Liver (tissue), 9 donors: ENCODE data around the gene DDI1. TPM values are rescaled to one million over a fixed set of nuclear protein-coding genes. Genes with fewer than 3 reads are reported as not detected.

ENCODE experiments used
- DNase-seq: peaks from one replicate; pipeline ENCODE4 v3.0.0-alpha.2; 2017; ENCODE audit warnings: low spot score
- H3K27ac ChIP-seq, 2 donors: one replicate each; pipeline ENCODE4 v1.7.0; 2013; ENCODE audit warnings: inconsistent platforms in 2 of 2, low read length in 2 of 2, control low read depth in 1 of 2, low read depth in 1 of 2, mild to moderate bottlenecking in 1 of 2
- H3K27me3 ChIP-seq, 4 donors: one replicate each; pipeline versions ENCODE4 v1.6.1 to v1.7.0; 2013; ENCODE audit warnings: low read length in 3 of 4, inconsistent platforms in 1 of 4, mild to moderate bottlenecking in 1 of 4, moderate library complexity in 1 of 4; ENCODE audit not compliant: control insufficient read depth in 4 of 4, insufficient read depth in 4 of 4
- H3K36me3 ChIP-seq, 4 donors: one replicate each; pipeline versions ENCODE4 v1.6.1 to v1.7.0; 2013; ENCODE audit warnings: low read length in 3 of 4, mild to moderate bottlenecking in 3 of 4, low read depth in 1 of 4, moderate library complexity in 1 of 4; ENCODE audit not compliant: control insufficient read depth in 4 of 4, insufficient read depth in 3 of 4
- H3K4me1 ChIP-seq, 4 donors: one replicate each; pipeline versions ENCODE4 v1.6.1 to v1.7.0; 2013; ENCODE audit warnings: low read length in 3 of 4, mild to moderate bottlenecking in 3 of 4, moderate library complexity in 1 of 4; ENCODE audit not compliant: control insufficient read depth in 4 of 4, insufficient read depth in 4 of 4
- H3K4me3 ChIP-seq, 3 donors: one replicate each; pipeline versions ENCODE4 v1.6.1 to v1.7.0; 2013; ENCODE audit warnings: low read length in 3 of 3, control low read depth in 1 of 3, low read depth in 1 of 3, mild to moderate bottlenecking in 1 of 3
- H3K9ac ChIP-seq, 2 donors: one replicate each; pipeline ENCODE4 v1.7.0; 2013; ENCODE audit warnings: low read length in 2 of 2, mild to moderate bottlenecking in 2 of 2, moderate library complexity in 2 of 2, control low read depth in 1 of 2, low read depth in 1 of 2
- H3K9me3 ChIP-seq, 4 donors: one replicate each; pipeline versions ENCODE4 v1.6.1 to v1.7.0; 2013; ENCODE audit warnings: low read length in 3 of 4; ENCODE audit not compliant: control insufficient read depth in 4 of 4
- ATF3 ChIP-seq: IDR thresholded peaks from 2 replicates; pipeline ENCODE4 v1.6.1; 2016; ENCODE audit warnings: antibody characterized with exemption
- CTCF ChIP-seq: fragments of 150-350 bp; IDR thresholded peaks from 2 replicates; pipeline ENCODE4 v1.5.1; 2017; ENCODE audit warnings: improper control_type of control experiment, low read depth, low read length; ENCODE audit not compliant: missing input control
- EGR1 ChIP-seq, 2 donors: IDR thresholded peaks; 2 replicates each; pipeline ENCODE4 v1.6.1; 2016 to 2018; ENCODE audit warnings: antibody characterized with exemption in 2 of 2, low read depth in 2 of 2
- FOXA1 ChIP-seq: IDR thresholded peaks from 2 replicates; pipeline ENCODE4 v1.6.1; 2016; ENCODE audit warnings: antibody characterized with exemption
- FOXA2 ChIP-seq: IDR thresholded peaks from 2 replicates; pipeline ENCODE4 v1.6.1; 2016; ENCODE audit warnings: antibody characterized with exemption
- GABPA ChIP-seq, 2 donors: IDR thresholded peaks in 1 of 2; conservative IDR thresholded peaks in 1 of 2; 2 replicates each; pipeline ENCODE4 v1.6.1; 2016; ENCODE audit warnings: antibody characterized with exemption in 2 of 2, mild to moderate bottlenecking in 1 of 2, moderate library complexity in 1 of 2
- HNF4G ChIP-seq: IDR thresholded peaks from 2 replicates; pipeline ENCODE4 v1.6.1; 2016; ENCODE audit warnings: antibody characterized with exemption
- JUND ChIP-seq, 2 donors: IDR thresholded peaks; 2 replicates each; pipeline ENCODE4 v1.6.1; 2016; ENCODE audit warnings: antibody characterized with exemption in 2 of 2
- NR2F2 ChIP-seq: IDR thresholded peaks from 2 replicates; pipeline ENCODE4 v1.6.1; 2016; ENCODE audit warnings: antibody characterized with exemption
- RAD21 ChIP-seq, 2 donors: IDR thresholded peaks; 2 replicates each; pipeline ENCODE4 v1.6.1; 2016; ENCODE audit warnings: antibody characterized with exemption in 2 of 2, mild to moderate bottlenecking in 2 of 2
- REST ChIP-seq: IDR thresholded peaks from 2 replicates; pipeline ENCODE4 v1.6.1; 2016; ENCODE audit warnings: antibody characterized with exemption, mild to moderate bottlenecking
- RXRA ChIP-seq, 2 donors: IDR thresholded peaks; 2 replicates each; pipeline ENCODE4 v1.6.1; 2017 to 2018; ENCODE audit warnings: antibody characterized with exemption in 2 of 2, mild to moderate bottlenecking in 1 of 2
- SP1 ChIP-seq: IDR thresholded peaks from 2 replicates; pipeline ENCODE4 v1.6.1; 2018; ENCODE audit warnings: antibody characterized with exemption, mild to moderate bottlenecking
- TAF1 ChIP-seq: conservative IDR thresholded peaks from 2 replicates; pipeline ENCODE4 v1.6.1; 2016; ENCODE audit warnings: antibody characterized with exemption, mild to moderate bottlenecking
- YY1 ChIP-seq: IDR thresholded peaks from 2 replicates; pipeline ENCODE4 v1.6.1; 2016; ENCODE audit warnings: antibody characterized with exemption, mild to moderate bottlenecking
- WGBS: extraction: QIAGEN DNeasy Blood & Tissue Kit; methylation state at CpG from one replicate; pipeline ENCODE4 v1.1.7; 2013; 5-methylcytosine and 5-hydroxymethylcytosine counted together
- polyA plus RNA-seq, 2 donors: library from polyadenylated mRNA; stranded (reverse) in 1 of 2; unstranded in 1 of 2; fragments of 200-250 nt in 1 of 2; fragments of >200 nt in 1 of 2; fragmentation: Nextera tagmentation in 1 of 2; extraction: Ambion mirVana in 1 of 2; gene quantifications; one replicate each; pipeline versions ENCODE4 v1.2.1 to v1.2.3, GENCODE V29; 2013 to 2015
- total RNA-seq, 2 donors: library from RNA; depleted of rRNA; stranded (reverse); fragments of >200 nt; gene quantifications; one replicate each; pipeline ENCODE4 v1.2.3, GENCODE V29; 2014
- TF ChIP-seq, protein P1 (sequence below): IDR thresholded peaks from 2 replicates; pipeline ENCODE4 v1.6.1; 2016; ENCODE audit warnings: antibody characterized with exemption
- donor health status: healthy.
- donor health status: healthy.
- donor health status: healthy.
- donor health status: healthy.
- donor health status: healthy.

DDI1 gene
- total and polyA plus RNA-seq, 4 donors, result 0.07 TPM; not detected in 3

- 68% methylated on average over 1 of the region's 1 CpG for WGBS
- H3K9me3 ChIP-seq, result no peaks in the 10 kb centered on the region
- H3K27me3 ChIP-seq, result no peaks in the 10 kb centered on the region
- H3K9ac ChIP-seq, result no peak overlapping the region
- no peaks in the 10 kb centered on the region for H3K36me3 ChIP-seq
- no peaks in the 10 kb centered on the region for H3K4me1 ChIP-seq
- no peak overlapping the region for H3K4me3 ChIP-seq
- no peak overlapping the region for H3K27ac ChIP-seq
- TF ChIP-seq JUND (IDR thresholded peaks at IDR 0.05) (no peak), FOXA2 (no peak), RXRA (IDR thresholded peaks at IDR 0.05) (no peak), GABPA (IDR thresholded peaks at IDR 0.05 in 1 of 2, conservative IDR thresholded peaks at IDR 0.05 in 1 of 2) (no peak), ATF3 (no peak), NR2F2 (no peak), YY1 (no peak), CTCF (no peak), SP1 (no peak)
- no peak for DNase-seq
Measured at GRCh38 chr11:104060820-104061219, 24.4 kb downstream of the DDI1 start.

DNA sequence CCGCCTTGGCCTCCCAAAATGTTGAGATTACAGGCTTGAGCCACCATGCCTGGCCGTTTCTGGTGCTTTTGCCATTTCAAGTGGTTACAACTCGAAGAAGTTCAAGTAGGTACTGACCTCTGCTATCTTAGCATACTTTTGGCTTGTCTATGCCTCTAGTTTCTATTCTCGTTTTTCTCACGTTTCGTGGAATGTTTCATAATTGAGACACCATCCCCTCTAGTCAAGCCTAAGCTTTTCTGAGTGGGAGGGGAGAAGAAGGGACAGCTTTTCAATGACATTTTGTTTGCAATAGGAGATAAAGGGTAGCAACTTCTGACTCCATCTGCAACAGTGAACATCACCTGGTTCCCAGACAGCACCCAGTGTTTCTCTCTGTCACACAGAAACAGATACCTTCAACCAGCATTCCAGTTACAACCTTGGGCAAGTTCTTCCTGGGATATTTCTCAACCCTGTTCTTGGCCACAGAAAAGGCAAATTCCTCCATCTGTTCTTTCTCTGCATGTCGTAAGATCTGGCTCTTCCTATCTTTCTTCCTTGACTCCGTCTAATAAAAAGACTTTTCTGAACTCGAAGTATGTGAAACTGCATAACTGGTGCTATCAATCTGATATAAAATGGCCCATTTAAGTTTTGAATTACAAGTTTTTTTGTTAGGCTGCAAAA is 25.5 kb downstream of the DDI1 start:
- TF ChIP-seq YY1 (no peak), RXRA (IDR thresholded peaks at IDR 0.05) (no peak), FOXA1 (no peak)
- H3K27me3 ChIP-seq, result no peaks in the 10 kb centered on the region
- H3K36me3 ChIP-seq, result no peaks in the 10 kb centered on the region
- no peak overlapping the region for H3K4me3 ChIP-seq
- H3K27ac ChIP-seq, result no peak overlapping the region
- no peak overlapping the region for H3K9ac ChIP-seq
- no peaks in the 10 kb centered on the region for H3K9me3 ChIP-seq
- DNase-seq, result no peak
- H3K4me1 ChIP-seq, result no peaks in the 10 kb centered on the region
- WGBS, result 73% methylated on average over 9 of the region's 9 CpGs

- H3K27me3 ChIP-seq, result no peaks in the 10 kb centered on the region
- TF ChIP-seq TAF1 (no peak), CTCF (no peak), EGR1 (IDR thresholded peaks at IDR 0.05; ENCODE audit: low read depth in 2 of 2) (no peak), JUND (IDR thresholded peaks at IDR 0.05) (no peak), NR2F2 (no peak), HNF4G (no peak), REST (no peak), GABPA (IDR thresholded peaks at IDR 0.05 in 1 of 2, conservative IDR thresholded peaks at IDR 0.05 in 1 of 2) (no peak), RXRA (IDR thresholded peaks at IDR 0.05) (no peak), RAD21 (IDR thresholded peaks at IDR 0.05) (no peak), FOXA2 (no peak)
- TF ChIP-seq, protein P1, sequence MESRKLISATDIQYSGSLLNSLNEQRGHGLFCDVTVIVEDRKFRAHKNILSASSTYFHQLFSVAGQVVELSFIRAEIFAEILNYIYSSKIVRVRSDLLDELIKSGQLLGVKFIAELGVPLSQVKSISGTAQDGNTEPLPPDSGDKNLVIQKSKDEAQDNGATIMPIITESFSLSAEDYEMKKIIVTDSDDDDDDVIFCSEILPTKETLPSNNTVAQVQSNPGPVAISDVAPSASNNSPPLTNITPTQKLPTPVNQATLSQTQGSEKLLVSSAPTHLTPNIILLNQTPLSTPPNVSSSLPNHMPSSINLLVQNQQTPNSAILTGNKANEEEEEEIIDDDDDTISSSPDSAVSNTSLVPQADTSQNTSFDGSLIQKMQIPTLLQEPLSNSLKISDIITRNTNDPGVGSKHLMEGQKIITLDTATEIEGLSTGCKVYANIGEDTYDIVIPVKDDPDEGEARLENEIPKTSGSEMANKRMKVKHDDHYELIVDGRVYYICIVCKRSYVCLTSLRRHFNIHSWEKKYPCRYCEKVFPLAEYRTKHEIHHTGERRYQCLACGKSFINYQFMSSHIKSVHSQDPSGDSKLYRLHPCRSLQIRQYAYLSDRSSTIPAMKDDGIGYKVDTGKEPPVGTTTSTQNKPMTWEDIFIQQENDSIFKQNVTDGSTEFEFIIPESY, result no peak
- H3K9me3 ChIP-seq, result no peaks in the 10 kb centered on the region
- no peak overlapping the region for H3K4me3 ChIP-seq
- H3K4me1 ChIP-seq, result no peaks in the 10 kb centered on the region
- H3K9ac ChIP-seq, result no peak overlapping the region
- 81% methylated on average over 5 of the region's 5 CpGs for WGBS
- no peak for DNase-seq
- no peak overlapping the region for H3K27ac ChIP-seq
- no peaks in the 10 kb centered on the region for H3K36me3 ChIP-seq
Measured at GRCh38 chr11:104064034-104064630, 27.7 kb downstream of the DDI1 start.
